BLaER1 (cell line): ENCODE measurements around the gene GRIN3B.

Experiments
- H3K27ac ChIP-seq: shearing (Covaris generic); formaldehyde crosslinking; 2 replicates; pipeline ENCODE4 v1.8.1; 2022
- H3K27me3 ChIP-seq: shearing (Covaris generic); formaldehyde crosslinking; 2 replicates; pipeline ENCODE4 v1.8.1; 2022
- H3K36me3 ChIP-seq: shearing (Covaris generic); formaldehyde crosslinking; 2 replicates; pipeline ENCODE4 v1.8.1; 2022
- H3K4me1 ChIP-seq: shearing (Covaris generic); formaldehyde crosslinking; 2 replicates; pipeline ENCODE4 v1.8.1; 2022
- H3K4me2 ChIP-seq: shearing (Covaris generic); formaldehyde crosslinking; 2 replicates; pipeline ENCODE4 v1.8.1; 2022
- H3K4me3 ChIP-seq: shearing (Covaris generic); formaldehyde crosslinking; 2 replicates; pipeline ENCODE4 v1.8.1; 2022
- H3K9ac ChIP-seq: shearing (Covaris generic); formaldehyde crosslinking; 2 replicates; pipeline ENCODE4 v1.8.1; 2022
- H3K9me3 ChIP-seq: shearing (Covaris generic); formaldehyde crosslinking; 2 replicates; pipeline ENCODE4 v1.8.1; 2022
- H4K20me1 ChIP-seq: shearing (Covaris generic); formaldehyde crosslinking; 2 replicates; pipeline ENCODE4 v1.8.1; 2022
- Cebpa-rat ChIP-seq: shearing (Covaris generic); IDR thresholded peaks from 2 replicates; pipeline ENCODE4 v1.8.1; 2022

Gene GRIN3B

DNA sequence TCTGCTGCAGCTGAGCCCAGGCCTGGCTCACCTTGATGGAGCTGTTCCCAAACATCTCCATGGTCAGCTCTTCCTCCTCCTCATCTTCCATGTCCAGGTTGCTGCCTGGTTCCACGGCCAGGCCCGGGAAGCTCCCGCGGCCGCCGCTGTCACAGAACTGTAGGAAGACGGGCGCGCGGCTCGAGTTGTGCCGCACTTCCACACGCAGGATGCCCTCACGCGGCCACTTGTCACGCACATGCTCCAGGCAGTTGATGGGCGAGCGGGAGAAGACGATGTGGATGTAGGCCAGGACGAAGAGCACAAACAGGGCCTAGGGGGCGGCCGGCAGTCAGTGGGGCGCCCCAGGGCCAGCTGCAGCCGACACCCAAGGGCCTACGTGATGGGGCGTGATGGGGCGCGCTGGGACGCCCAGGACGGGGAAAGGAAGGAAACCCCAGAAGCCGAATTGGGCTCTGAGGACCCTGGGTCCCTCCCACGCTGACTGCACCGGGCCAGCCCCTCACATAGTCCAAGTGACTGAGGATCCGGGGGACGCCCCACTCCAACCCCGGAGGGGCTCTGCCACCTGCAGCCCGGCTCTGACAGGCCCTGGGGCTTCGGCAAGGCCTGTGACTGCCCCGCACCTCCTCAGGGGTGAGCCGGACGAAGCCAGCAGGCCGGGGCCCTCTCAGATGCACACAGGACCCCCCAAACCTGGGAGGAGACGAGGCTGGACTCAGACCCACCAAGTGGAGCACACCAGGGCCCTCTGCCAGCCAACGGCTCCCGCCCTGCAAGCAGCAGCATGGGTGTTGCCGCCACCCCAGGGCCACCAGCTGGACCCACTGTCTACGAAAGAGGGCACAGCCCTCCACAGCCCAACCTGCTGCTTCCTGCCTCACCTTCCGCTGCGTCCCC, 14.2 kb downstream of the GRIN3B start:
- no peaks in the 10 kb centered on the region for H3K9me3 ChIP-seq
- peaks cover 33% of the 10 kb centered on the region for H3K4me1 ChIP-seq
- no peak for TF ChIP-seq Cebpa-rat
- no peak overlapping the region for H3K4me3 ChIP-seq
- H4K20me1 ChIP-seq: peaks cover 92% of the 10 kb centered on the region
- no peak overlapping the region for H3K27ac ChIP-seq
- H3K27me3 ChIP-seq: no peaks in the 10 kb centered on the region
- H3K9ac ChIP-seq: no peak overlapping the region
- no peak overlapping the region for H3K4me2 ChIP-seq
- H3K36me3 ChIP-seq: peaks cover 92% of the 10 kb centered on the region

DNA sequence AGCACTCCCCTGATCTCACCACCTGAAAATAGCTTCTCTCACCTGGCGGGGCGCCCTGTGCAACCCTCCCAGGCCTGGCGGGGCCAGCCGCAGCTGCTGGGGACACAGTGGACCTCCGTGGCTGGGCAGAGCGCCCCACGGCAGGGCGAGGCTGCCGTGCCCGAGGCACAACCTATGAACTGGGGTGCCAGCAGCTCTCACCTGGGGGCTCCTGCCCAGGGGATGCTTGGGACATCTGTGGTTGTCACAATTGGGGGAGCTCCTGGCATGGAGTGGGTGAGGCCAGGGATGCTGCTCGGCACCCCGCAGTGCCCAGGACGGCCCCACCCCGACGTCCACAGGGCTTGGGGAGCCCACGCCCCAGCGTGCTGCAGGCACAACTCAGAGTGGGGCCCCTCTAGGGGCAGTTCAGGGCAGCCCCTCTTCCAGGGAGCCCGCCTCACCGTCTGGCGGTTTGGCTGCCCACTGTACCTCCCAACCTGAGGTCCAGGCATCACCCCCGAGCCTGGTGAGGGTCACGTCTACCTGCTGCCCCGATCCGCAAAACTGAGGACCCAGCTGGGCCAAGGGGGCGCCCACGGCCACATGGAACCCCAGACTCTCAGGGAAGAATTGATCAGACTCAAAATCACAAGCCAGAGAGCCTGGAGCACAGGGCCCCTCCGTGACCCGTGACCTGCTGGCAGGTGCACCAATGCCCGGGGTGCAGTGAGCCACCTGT, 15.0 kb downstream of the GRIN3B start:
- Histone ChIP-seq H3K4me3 (no peak overlapping the region), H3K9ac (no peak overlapping the region), H3K36me3 (peaks cover 84% of the 10 kb centered on the region), H4K20me1 (peaks cover 92% of the 10 kb centered on the region), H3K27me3 (no peaks in the 10 kb centered on the region), H3K4me2 (no peak overlapping the region), H3K9me3 (no peaks in the 10 kb centered on the region), H3K4me1 (peaks cover 39% of the 10 kb centered on the region), H3K27ac (no peak overlapping the region)
- no peak for TF ChIP-seq Cebpa-rat

DNA sequence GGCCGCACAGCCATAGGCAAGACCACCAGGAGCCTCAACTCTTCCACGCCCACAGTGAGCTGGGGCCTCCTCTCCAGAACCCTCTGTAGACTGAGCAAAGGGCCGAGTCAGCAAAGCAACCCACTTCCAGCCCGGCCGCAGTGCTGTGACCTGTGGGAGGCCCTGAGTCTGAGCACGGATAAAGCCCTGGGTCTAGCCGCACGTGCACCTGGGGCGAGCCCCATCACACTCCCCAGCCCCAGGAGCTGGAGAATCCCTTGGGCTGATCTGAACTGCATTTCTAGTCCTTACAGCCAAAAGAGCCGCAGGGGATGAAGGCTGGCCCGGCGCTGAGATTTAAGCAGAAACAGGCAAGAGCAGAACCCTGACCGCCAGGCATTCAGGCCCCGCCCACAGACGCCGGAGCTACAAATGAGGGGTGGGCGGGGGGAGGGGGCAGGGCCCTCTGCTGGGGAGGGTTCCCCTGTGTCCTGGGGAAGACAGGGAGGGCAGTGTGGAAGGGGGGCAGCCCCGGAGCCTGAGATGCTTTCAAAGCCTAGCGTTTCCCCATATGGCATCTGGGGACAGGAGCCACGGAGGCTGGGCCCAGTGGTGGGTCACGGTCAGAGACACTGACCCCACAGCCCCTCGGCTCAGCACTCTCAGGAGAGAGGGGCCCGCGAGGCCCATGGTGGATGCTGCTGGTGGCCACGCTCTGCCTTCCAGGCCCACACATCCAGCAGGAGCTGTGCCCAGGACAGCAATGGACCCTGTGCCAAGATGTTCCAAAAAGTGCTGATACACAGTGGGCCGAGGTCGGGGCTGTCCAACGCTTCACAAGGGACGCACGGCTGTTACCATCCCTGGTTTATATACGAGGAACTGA, 15.8 kb downstream of the GRIN3B start:
- Histone ChIP-seq H3K4me1 (peaks cover 39% of the 10 kb centered on the region), H3K36me3 (peaks cover 78% of the 10 kb centered on the region), H3K27me3 (no peaks in the 10 kb centered on the region), H3K27ac (no peak overlapping the region), H3K4me3 (no peak overlapping the region), H3K9me3 (no peaks in the 10 kb centered on the region), H3K9ac (no peak overlapping the region), H3K4me2 (no peak overlapping the region), H4K20me1 (peaks cover 94% of the 10 kb centered on the region)
- TF ChIP-seq Cebpa-rat: no peak

DNA sequence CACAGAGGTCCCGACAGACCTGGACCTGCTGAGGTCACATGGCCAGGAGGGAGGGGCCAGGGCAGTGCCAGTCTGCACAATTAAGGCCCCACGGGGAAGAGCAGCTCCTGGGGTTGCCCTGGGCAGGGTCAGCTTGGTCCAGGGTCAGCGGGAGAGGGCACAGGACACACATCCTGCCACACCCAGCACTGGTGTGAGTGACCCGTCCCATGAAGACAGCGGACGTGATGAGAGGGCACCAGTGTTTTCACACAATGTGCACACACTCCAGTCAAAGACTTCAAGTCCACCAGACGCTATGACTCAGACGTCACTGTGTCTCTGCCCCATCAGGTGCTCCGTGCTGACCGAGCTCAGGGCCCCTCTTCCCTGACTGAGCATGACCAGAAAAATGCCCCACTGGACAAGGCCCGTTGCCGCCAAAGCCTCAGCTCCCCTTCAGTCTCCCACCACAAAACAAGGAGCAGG, 16.5 kb downstream of the GRIN3B start:
- peak overlapping the region; percentile 99; the same call in 1 of the 2 replicates for H3K4me2 ChIP-seq
- peaks cover 92% of the 10 kb centered on the region for H4K20me1 ChIP-seq
- H3K9ac ChIP-seq: 0 out of 2 replicates have a peak overlapping the region, but pooled peaks have one; percentile 29
- no peak overlapping the region for H3K27ac ChIP-seq
- H3K9me3 ChIP-seq: no peaks in the 10 kb centered on the region
- no peak for TF ChIP-seq Cebpa-rat
- H3K4me3 ChIP-seq: no peak overlapping the region
- H3K4me1 ChIP-seq: peaks cover 39% of the 10 kb centered on the region
- H3K27me3 ChIP-seq: no peaks in the 10 kb centered on the region
- peaks cover 73% of the 10 kb centered on the region for H3K36me3 ChIP-seq

DNA sequence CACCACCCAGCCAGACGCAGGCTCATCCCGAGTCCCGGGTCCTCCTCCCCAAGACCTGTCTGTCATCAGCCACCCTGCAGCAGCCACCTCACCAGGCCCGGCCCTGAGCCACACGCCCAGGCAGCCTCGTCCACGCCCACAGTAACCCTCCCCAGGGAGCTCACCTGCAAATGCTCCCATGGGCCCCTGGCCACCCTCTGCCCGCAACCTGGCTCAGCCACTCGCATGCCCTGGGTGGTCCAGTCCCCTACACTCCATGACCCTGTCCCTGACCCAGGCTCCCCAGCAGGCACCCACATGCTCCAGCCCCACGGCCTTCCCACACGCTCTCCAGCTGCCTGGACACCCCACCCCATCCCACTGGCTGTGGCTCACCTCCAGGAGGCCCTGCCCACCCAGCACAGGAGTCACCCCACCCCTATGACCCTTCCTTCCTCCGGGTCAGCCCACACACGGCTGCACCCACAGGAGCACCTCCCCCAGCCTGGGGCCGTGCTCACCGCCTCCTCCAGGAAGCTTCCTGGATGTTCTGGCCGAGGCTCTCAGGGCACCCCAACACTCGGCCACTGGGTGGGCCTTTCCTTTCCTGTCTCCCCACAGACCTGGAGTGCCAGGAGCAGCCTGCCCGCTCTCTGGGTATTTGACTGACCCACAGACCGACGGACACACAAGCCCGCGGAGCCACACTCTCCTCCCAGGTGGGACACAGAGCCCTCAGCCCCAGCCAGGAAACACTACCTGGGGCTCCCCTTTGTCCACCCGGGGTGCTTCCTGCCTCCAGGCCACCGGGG, 17.1 kb downstream of the GRIN3B start:
- Histone ChIP-seq H3K27ac (peak overlapping the region; percentile 51; the same call in 1 of the 2 replicates), H3K4me3 (no peak overlapping the region), H3K4me2 (peak overlapping the region; percentile 99), H3K9me3 (no peaks in the 10 kb centered on the region), H3K4me1 (peaks cover 45% of the 10 kb centered on the region), H3K36me3 (peaks cover 66% of the 10 kb centered on the region), H4K20me1 (peaks cover 86% of the 10 kb centered on the region), H3K9ac (peak overlapping the region; percentile 99; the same call in 1 of the 2 replicates), H3K27me3 (no peaks in the 10 kb centered on the region)
- TF ChIP-seq Cebpa-rat: no peak

DNA sequence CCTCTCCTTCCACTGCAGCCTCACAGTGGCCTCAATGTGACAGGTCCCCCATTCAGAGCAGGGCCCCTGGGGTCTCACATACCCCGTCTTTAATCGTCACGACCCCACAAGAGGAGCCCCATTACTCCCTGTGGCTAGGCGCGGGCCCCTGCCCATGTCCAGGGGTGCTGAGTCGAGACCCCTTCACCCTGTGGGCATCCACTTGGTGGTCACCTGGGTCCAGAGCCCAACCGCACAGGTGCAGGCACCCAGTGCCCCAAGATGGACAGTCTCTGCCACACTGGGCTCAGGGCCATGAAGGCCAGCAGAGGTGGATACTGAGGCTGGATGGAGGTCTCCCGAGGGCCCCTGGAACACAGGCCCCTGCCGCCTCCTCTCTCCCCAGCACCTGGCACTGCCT, 17.7 kb downstream of the GRIN3B start:
- Histone ChIP-seq H3K4me3 (no peak overlapping the region), H3K36me3 (peaks cover 60% of the 10 kb centered on the region)

DNA sequence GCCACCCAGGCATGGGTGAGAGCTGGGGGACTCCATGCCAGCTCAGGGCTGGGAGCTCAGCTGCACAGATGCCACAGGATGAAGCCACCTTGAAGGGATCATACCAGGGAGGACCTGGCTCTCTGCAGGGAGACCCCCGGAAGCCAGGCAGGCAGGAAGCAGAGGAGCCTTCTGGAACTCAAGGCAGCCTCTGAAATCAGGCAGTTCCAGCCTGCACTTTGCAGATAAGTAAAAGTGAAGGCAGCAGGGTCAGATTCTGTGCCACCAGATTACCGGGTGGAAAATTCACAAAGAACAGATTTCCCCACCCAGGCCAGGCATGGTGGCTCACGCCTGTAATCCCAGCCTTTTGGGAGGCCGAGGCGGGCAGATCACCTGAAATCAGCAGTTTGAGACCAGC, 18.2 kb downstream of the GRIN3B start:
- no peaks in the 10 kb centered on the region for H3K9me3 ChIP-seq
- peak overlapping the region; percentile 99 for H3K9ac ChIP-seq
- H3K36me3 ChIP-seq: peaks cover 55% of the 10 kb centered on the region
- H3K4me1 ChIP-seq: peaks cover 55% of the 10 kb centered on the region
- H3K27me3 ChIP-seq: no peaks in the 10 kb centered on the region
- H3K4me3 ChIP-seq: no peak overlapping the region
- H3K4me2 ChIP-seq: peak overlapping the region; percentile 99
- H4K20me1 ChIP-seq: peaks cover 75% of the 10 kb centered on the region
- no peak for TF ChIP-seq Cebpa-rat
- H3K27ac ChIP-seq: peak overlapping the region; percentile 51

More for the DNA sequence above, 17.7 kb downstream of the GRIN3B start:
- TF ChIP-seq Cebpa-rat: no peak
- H3K9me3 ChIP-seq: no peaks in the 10 kb centered on the region
- peak overlapping the region; percentile 99 for H3K4me2 ChIP-seq
- H3K9ac ChIP-seq: peak overlapping the region; percentile 99; the same call in 1 of the 2 replicates
- peaks cover 80% of the 10 kb centered on the region for H4K20me1 ChIP-seq
- H3K27me3 ChIP-seq: no peaks in the 10 kb centered on the region
- H3K4me1 ChIP-seq: peaks cover 51% of the 10 kb centered on the region
- peak overlapping the region; percentile 51 for H3K27ac ChIP-seq

DNA sequence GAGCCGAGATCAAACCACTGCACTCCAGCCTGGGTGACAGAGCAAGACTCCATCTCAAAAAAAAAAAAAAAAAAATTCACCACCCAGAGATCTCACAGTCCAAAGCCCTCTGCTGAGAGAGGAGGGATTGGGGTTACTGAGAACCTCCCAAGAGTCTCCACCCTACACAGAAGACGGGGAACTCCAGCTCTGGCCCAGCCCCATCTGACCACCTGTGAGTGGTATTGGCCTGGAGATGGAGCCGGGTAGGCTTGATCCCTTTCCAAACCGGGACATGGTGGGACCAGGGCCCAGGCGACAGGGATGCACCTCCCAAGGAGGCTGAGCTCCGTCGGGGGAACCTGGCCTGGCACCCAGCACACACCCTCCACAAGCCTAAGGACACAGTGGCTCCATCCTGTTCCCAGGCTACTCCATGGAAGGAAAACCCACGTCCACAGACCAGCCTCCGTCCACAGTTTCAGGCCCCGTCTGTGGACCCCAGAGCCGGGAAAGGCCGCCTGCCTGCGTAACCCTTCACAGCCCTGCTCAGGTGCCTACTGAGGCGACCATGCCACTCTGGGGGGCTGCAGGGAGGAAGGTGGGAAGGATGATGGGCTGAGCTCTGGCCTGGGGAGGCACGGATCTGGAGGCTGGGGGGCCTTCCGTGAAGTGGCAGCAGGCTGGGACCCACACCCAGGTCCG, 18.9 kb downstream of the GRIN3B start:
- no peaks in the 10 kb centered on the region for H3K9me3 ChIP-seq
- H3K36me3 ChIP-seq: peaks cover 49% of the 10 kb centered on the region
- peak overlapping the region; percentile 98 for H3K27ac ChIP-seq
- peak overlapping the region; percentile 99 for H3K4me3 ChIP-seq
- peak overlapping the region; percentile 99 for H3K4me2 ChIP-seq
- TF ChIP-seq Cebpa-rat: no peak
- H3K27me3 ChIP-seq: no peaks in the 10 kb centered on the region
- H3K4me1 ChIP-seq: peaks cover 55% of the 10 kb centered on the region
- peak overlapping the region; percentile 99 for H3K9ac ChIP-seq
- H4K20me1 ChIP-seq: peaks cover 68% of the 10 kb centered on the region
